Activated B cell treated with CpG ODN at 0.5 μM for 24 hours (primary cell): ENCODE results near the gene STXBP5L. TPM values are rescaled to one million over a fixed set of nuclear protein-coding genes. Genes with fewer than 3 reads are reported as not detected.

Source experiments
- ATAC-seq: fragments of 200-7000 bp; cut with Tn5 transposase; one replicate; pipeline ENCODE4 v1.10.0; 2021; ENCODE audit warnings: low read depth, mild to moderate bottlenecking, moderate library complexity
- CTCF ChIA-PET: fragments of 350-600 bp; sonication (Branson Sonifier 250); formaldehyde crosslinking; loops from one replicate; lab custom pipeline; 2021; ENCODE audit warnings: antibody characterized with exemption; lab: Charles Lee
- POLR2A ChIA-PET: fragments of 350-600 bp; sonication (Branson Sonifier 250); formaldehyde crosslinking; loops from one replicate; lab custom pipeline; 2021; ENCODE audit warnings: antibody characterized with exemption; lab: Charles Lee
- DNase-seq: peaks from one replicate; pipeline ENCODE4 v3.0.0; 2022
- H3K27ac Mint-ChIP-seq: one replicate; pipeline ENCODE4 v1.8.0; 2020; ENCODE audit warnings: mixed read lengths
- H3K27me3 Mint-ChIP-seq: one replicate; pipeline ENCODE4 v1.8.0; 2021; ENCODE audit warnings: mixed read lengths
- H3K36me3 Mint-ChIP-seq: one replicate; pipeline ENCODE4 v1.8.0; 2021; ENCODE audit warnings: low read depth, mixed read lengths
- H3K4me1 Mint-ChIP-seq: one replicate; pipeline ENCODE4 v1.8.0; 2021; ENCODE audit warnings: mixed read lengths
- H3K4me3 Mint-ChIP-seq: one replicate; pipeline ENCODE4 v1.8.0; 2020; ENCODE audit warnings: mild to moderate bottlenecking, mixed read lengths
- H3K9me3 Mint-ChIP-seq: one replicate; pipeline ENCODE4 v1.8.0; 2020; ENCODE audit warnings: mixed read lengths
- intact Hi-C: fragments of 100-400 bp; cut with micrococcal nuclease; formaldehyde crosslinking; loops from one replicate; pipeline ENCODE4 v1.15.1; 2024
- total RNA-seq: library from RNA; stranded (reverse); gene quantifications from 2 replicates; pipeline ENCODE4 v1.2.3, GENCODE V29; 2022
- TF ChIP-seq, protein P1 (sequence below): fragments of 200-600 bp; IDR thresholded peaks from one replicate; pipeline ENCODE4 v1.8.0; 2022; ENCODE audit warnings: antibody characterized with exemption, mild to moderate bottlenecking

STXBP5L gene
- not detected in 2 replicates for total RNA-seq

DNA sequence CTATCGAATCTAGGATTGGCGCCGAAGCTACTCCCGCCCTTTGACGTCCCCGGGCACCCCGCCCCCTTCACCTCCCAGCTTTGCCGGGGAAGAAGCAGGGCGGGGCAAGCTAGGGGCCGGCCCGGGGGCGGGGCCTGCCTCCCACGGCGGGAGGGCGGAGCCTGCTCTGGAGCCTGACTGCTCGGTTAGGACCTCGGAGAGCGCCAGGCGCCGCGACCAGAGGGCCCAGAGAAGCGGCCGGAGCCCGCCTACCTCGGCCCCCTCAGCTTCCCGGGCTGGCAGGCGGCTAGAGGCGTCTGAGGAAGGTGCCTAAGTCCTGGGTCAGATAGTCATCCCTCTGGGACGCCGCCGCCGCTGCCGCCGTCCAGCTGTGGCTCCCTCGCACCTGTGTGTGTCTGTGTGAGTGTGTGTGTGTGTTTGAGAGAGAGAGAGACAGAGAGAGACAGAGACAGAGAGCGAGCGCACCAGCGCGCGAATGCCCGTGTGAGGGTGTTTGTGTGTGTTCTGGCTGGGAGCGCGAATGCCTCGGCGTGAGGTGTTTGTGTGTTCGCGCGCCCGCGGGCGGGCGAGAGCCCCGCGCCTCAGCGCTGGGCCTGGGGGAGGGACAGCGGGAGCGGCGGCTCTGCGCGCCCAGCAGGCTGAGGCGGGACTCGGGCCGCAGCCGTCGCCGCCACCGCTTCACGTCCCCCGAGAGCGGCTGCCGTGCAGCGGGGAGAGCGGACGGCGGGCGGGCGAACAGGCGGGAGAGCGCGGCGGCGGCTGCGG, at the start of gene STXBP5L:
STXBP5L (plus strand) TSS at position 176 of the 765 bp plus-strand sequence. CDS start 1,374 bp downstream, outside the sequence.
- DNase-seq = peak; percentile 21
- Mint-ChIP-seq H3K27ac (no peak within 1 kb of the TSS), H3K4me3 (peak within 1 kb of the TSS; percentile 81), H3K27me3 (peaks cover 51% of the 10 kb centered on the region), H3K4me1 (peaks cover 17% of the 10 kb centered on the region), H3K9me3 (no peaks in the 10 kb centered on the region), H3K36me3 (no peaks in the 10 kb centered on the region)
- ATAC-seq = peak; percentile 81
- ChIA-PET POLR2A (no interaction called here), CTCF (interaction anchor here (0.7 kb wide), 1 partner anchor 11 kb away, joined by 3 read pairs; no protein-coding TSS in a partner anchor)
- TF ChIP-seq, protein P1, sequence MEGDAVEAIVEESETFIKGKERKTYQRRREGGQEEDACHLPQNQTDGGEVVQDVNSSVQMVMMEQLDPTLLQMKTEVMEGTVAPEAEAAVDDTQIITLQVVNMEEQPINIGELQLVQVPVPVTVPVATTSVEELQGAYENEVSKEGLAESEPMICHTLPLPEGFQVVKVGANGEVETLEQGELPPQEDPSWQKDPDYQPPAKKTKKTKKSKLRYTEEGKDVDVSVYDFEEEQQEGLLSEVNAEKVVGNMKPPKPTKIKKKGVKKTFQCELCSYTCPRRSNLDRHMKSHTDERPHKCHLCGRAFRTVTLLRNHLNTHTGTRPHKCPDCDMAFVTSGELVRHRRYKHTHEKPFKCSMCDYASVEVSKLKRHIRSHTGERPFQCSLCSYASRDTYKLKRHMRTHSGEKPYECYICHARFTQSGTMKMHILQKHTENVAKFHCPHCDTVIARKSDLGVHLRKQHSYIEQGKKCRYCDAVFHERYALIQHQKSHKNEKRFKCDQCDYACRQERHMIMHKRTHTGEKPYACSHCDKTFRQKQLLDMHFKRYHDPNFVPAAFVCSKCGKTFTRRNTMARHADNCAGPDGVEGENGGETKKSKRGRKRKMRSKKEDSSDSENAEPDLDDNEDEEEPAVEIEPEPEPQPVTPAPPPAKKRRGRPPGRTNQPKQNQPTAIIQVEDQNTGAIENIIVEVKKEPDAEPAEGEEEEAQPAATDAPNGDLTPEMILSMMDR = no peak
- intact Hi-C loops = no loop called here

DNA sequence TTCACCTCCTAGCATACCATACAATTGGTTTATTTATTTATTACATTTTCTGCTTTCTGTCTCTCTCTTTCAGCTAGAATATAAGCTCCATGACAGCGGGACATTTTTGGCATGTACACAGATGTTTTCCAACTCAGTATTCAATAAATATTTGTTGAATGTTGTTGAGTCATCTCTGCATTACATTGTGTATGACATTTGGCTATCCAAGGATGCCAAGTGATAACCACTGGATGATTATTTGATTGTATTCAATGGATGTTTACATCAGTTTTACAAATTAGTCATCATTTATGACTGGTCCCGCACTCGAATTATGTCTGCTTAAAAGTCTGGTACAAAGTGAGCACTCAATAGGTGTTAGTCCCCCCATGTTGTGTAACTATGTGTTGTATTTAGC, 49.5 kb upstream of the STXBP5L start:
- Mint-ChIP-seq H3K36me3 (no peaks in the 10 kb centered on the region), H3K4me3 (no peak overlapping the region), H3K27ac (no peak overlapping the region), H3K27me3 (peaks cover 7% of the 10 kb centered on the region), H3K9me3 (no peaks in the 10 kb centered on the region), H3K4me1 (no peaks in the 10 kb centered on the region)
- ChIA-PET POLR2A (no interaction called here), CTCF (no interaction called here)
- intact Hi-C loops = no loop called here
- TF ChIP-seq, protein P1 = no peak
- DNase-seq (no peak), ATAC-seq (no peak)

- no peaks in the 10 kb centered on the region for H3K4me1 Mint-ChIP-seq
Measured at GRCh38 chr3:120864541-120864940, 43.5 kb upstream of the STXBP5L start.

DNA sequence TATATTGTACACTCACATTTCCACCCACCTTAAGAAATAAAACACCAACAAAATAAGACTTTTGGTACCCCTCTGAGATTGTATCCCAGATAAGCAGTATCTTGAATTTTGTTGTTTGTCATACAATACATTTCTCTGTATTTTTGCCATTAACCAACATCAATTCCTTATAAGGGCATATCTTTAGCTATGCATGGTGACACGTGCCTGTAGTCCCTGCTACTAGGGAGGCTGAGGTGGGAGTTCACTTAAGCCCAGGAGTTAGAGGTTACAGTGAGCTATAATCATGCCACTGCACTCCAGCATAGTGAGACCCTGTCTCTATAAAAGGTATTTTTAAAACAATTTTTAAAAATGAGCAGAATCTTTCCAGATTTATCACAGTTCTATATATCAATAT, 32.5 kb upstream of the STXBP5L start:
- TF ChIP-seq, protein P1 = no peak
- no peak for DNase-seq
- no peaks in the 10 kb centered on the region for H3K4me1 Mint-ChIP-seq
- peaks cover 9% of the 10 kb centered on the region for H3K27me3 Mint-ChIP-seq
- POLR2A ChIA-PET = no interaction called here
- ATAC-seq = no peak
- H3K4me3 Mint-ChIP-seq = no peak overlapping the region
- H3K27ac Mint-ChIP-seq = no peak overlapping the region
- CTCF ChIA-PET = no interaction called here
- intact Hi-C loops = no loop called here
- H3K9me3 Mint-ChIP-seq = peaks cover 2% of the 10 kb centered on the region
- H3K36me3 Mint-ChIP-seq = no peaks in the 10 kb centered on the region

More at GRCh38 chr3:120864541-120864940, 43.5 kb upstream of the STXBP5L start:
- H3K9me3 Mint-ChIP-seq = no peaks in the 10 kb centered on the region
- no peaks in the 10 kb centered on the region for H3K36me3 Mint-ChIP-seq
- intact Hi-C loops = no loop called here
- TF ChIP-seq, protein P1 = no peak
- no peak overlapping the region for H3K4me3 Mint-ChIP-seq
- DNase-seq (no peak), ATAC-seq (no peak)
- POLR2A ChIA-PET = no interaction called here
- H3K27me3 Mint-ChIP-seq = peaks cover 9% of the 10 kb centered on the region
- CTCF ChIA-PET = no interaction called here
- H3K27ac Mint-ChIP-seq = no peak overlapping the region

GRCh38 chr3:120875989-120876388, 32.0 kb upstream of the STXBP5L start:
- intact Hi-C loops = no loop called here
- Mint-ChIP-seq H3K27ac (no peak overlapping the region), H3K4me1 (no peaks in the 10 kb centered on the region), H3K36me3 (no peaks in the 10 kb centered on the region), H3K4me3 (no peak overlapping the region), H3K27me3 (peaks cover 9% of the 10 kb centered on the region), H3K9me3 (peaks cover 2% of the 10 kb centered on the region)
- ATAC-seq (no peak), DNase-seq (no peak)
- POLR2A ChIA-PET = no interaction called here
- TF ChIP-seq, protein P1 = no peak
- CTCF ChIA-PET = no interaction called here
